GM18519 (cell line): ENCODE data around the gene CPXM2.
"Not testable (repeated sequence)": the region's sequence is repeated elsewhere in the genome, so short reads cannot be mapped to it uniquely, and the experiment has no call there.

Source experiments
- ATAC-seq: cut with Tn5 transposase; IDR thresholded peaks from one replicate; pipeline ENCODE4 v1.9.1; 2021; ENCODE audit warnings: mild to moderate bottlenecking, moderate library complexity; ENCODE audit not compliant: unreplicated experiment, low FRiP score

CPXM2 gene

GRCh38 chr10:123747426-123747825 lies 144.2 kb downstream of the CPXM2 start:
- ATAC-seq, result no peak

- no peak for ATAC-seq
Measured at GRCh38 chr10:123746942-123747341, 144.7 kb downstream of the CPXM2 start.

GRCh38 chr10:123746520-123746919 lies 145.1 kb downstream of the CPXM2 start:
- ATAC-seq, result no peak

- ATAC-seq, result no peak
Measured at GRCh38 chr10:123746061-123746460, 145.5 kb downstream of the CPXM2 start.

- ATAC-seq, result no peak
Measured at GRCh38 chr10:123744224-123744536, 147.4 kb downstream of the CPXM2 start.

- ATAC-seq, result no peak
Measured at GRCh38 chr10:123743441-123744223, 148.0 kb downstream of the CPXM2 start.

- no peak for ATAC-seq
Measured at GRCh38 chr10:123742751-123743440, 148.7 kb downstream of the CPXM2 start.

- ATAC-seq, result no peak
Measured at GRCh38 chr10:123741711-123742110, 149.9 kb downstream of the CPXM2 start.

GRCh38 chr10:123741146-123741545 lies 150.5 kb downstream of the CPXM2 start:
- ATAC-seq, result no peak

- ATAC-seq, result not testable (repeated sequence)
Measured at GRCh38 chr10:123736917-123737316, 154.7 kb downstream of the CPXM2 start.

- no peak for ATAC-seq
Measured at GRCh38 chr10:123729523-123729922, 162.1 kb downstream of the CPXM2 start.

- ATAC-seq, result no peak
Measured at GRCh38 chr10:123726836-123727235, 164.8 kb downstream of the CPXM2 start.

GRCh38 chr10:123726381-123726780 lies 165.2 kb downstream of the CPXM2 start:
- ATAC-seq, result no peak

GRCh38 chr10:123724747-123725146 lies 166.9 kb downstream of the CPXM2 start:
- no peak for ATAC-seq

- ATAC-seq, result no peak
Measured at GRCh38 chr10:123722351-123722750, 169.3 kb downstream of the CPXM2 start.

- no peak for ATAC-seq
Measured at GRCh38 chr10:123721441-123722049, 170.1 kb downstream of the CPXM2 start.

GRCh38 chr10:123720536-123720935 lies 171.1 kb downstream of the CPXM2 start:
- ATAC-seq, result no peak

- no peak for ATAC-seq
Measured at GRCh38 chr10:123718544-123719060, 173.0 kb downstream of the CPXM2 start.

GRCh38 chr10:123717336-123717735 lies 174.3 kb downstream of the CPXM2 start:
- no peak for ATAC-seq

GRCh38 chr10:123715546-123715945 lies 176.1 kb downstream of the CPXM2 start:
- no peak for ATAC-seq

- ATAC-seq, result no peak
Measured at GRCh38 chr10:123706236-123706635, 185.4 kb downstream of the CPXM2 start.
